Measurements from ENCODE around the gene CAPZB. TPM values are rescaled to one million over a fixed set of nuclear protein-coding genes. Genes with fewer than 3 reads are reported as not detected.

CAPZB gene
- polyA plus RNA-seq, 1 of the 3 experiments (the other 2 are of a cell fraction), result 122 TPM

- no peak for TF ChIP-seq TCF12 (IDR thresholded peaks at IDR 0.05)
Observed at GRCh38 chr1:19358710-19359109, 126.6 kb downstream of the CAPZB start (continued).

- peaks cover 34% of the 10 kb centered on the region; the same call in 1 of the 2 replicates for H3K79me2 ChIP-seq (ENCODE audit: insufficient read depth)
- peaks cover 0 to 50% of the 10 kb centered on the region in 2 experiments; a peak in 1 of 4 replicates for H3K4me1 ChIP-seq (ENCODE audit: control insufficient read depth in 1 of 2, insufficient read depth in 2 of 2, low read depth in 1 of 2, low read length in 1 of 2)
- H4K20me1 ChIP-seq (ENCODE audit: insufficient read depth), result peaks cover 47% of the 10 kb centered on the region
- no peak for DNase-seq
- WGBS (ENCODE audit: low lambda C conversion rate), result 97% methylated on average over 9 of the region's 13 CpGs
- no peaks in the 10 kb centered on the region for H3K27me3 ChIP-seq (ENCODE audit: insufficient read depth)
- H3K27ac ChIP-seq (ENCODE audit: low read depth in 2 of 2, low read length in 1 of 2), result no peak overlapping the region; a peak in 1 of 4 replicates
- H3K9ac ChIP-seq, result no peak overlapping the region
- H3K4me2 ChIP-seq, result no peak overlapping the region
- no peaks in the 10 kb centered on the region for H3K9me2 ChIP-seq
- H3F3A ChIP-seq (replicated peaks; ENCODE audit: insufficient read depth), result no peaks in the 10 kb centered on the region
- H3K36me3 ChIP-seq (replicated peaks in 1 of 2; ENCODE audit: control insufficient read depth in 1 of 2, insufficient read depth in 2 of 2, low read length in 1 of 2), result peaks cover 25 to 43% of the 10 kb centered on the region in 2 experiments
- H2AFZ ChIP-seq (ENCODE audit: low read depth), result no peak overlapping the region
- POLR2A ChIA-PET, result no interaction called here
- no peaks in the 10 kb centered on the region for H3K9me3 ChIP-seq
- no peak overlapping the region for H3K4me3 ChIP-seq (ENCODE audit: low read depth in 2 of 2, low read length in 1 of 2)
- TF ChIP-seq, protein P1, sequence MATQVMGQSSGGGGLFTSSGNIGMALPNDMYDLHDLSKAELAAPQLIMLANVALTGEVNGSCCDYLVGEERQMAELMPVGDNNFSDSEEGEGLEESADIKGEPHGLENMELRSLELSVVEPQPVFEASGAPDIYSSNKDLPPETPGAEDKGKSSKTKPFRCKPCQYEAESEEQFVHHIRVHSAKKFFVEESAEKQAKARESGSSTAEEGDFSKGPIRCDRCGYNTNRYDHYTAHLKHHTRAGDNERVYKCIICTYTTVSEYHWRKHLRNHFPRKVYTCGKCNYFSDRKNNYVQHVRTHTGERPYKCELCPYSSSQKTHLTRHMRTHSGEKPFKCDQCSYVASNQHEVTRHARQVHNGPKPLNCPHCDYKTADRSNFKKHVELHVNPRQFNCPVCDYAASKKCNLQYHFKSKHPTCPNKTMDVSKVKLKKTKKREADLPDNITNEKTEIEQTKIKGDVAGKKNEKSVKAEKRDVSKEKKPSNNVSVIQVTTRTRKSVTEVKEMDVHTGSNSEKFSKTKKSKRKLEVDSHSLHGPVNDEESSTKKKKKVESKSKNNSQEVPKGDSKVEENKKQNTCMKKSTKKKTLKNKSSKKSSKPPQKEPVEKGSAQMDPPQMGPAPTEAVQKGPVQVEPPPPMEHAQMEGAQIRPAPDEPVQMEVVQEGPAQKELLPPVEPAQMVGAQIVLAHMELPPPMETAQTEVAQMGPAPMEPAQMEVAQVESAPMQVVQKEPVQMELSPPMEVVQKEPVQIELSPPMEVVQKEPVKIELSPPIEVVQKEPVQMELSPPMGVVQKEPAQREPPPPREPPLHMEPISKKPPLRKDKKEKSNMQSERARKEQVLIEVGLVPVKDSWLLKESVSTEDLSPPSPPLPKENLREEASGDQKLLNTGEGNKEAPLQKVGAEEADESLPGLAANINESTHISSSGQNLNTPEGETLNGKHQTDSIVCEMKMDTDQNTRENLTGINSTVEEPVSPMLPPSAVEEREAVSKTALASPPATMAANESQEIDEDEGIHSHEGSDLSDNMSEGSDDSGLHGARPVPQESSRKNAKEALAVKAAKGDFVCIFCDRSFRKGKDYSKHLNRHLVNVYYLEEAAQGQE (IDR thresholded peaks at IDR 0.05; ENCODE audit: low read depth, low read length), result no peak
- TF ChIP-seq TAF1 (IDR thresholded peaks at IDR 0.05; ENCODE audit: borderline replicate concordance, low read depth, low read length) (no peak), CHD2 (IDR thresholded peaks at IDR 0.05; ENCODE audit: low read length, partially characterized antibody) (no peak)
- CTCF ChIA-PET, result interaction anchor here (2.0 kb wide), 1 partner anchor 296 kb away, joined by 4 read pairs; no protein-coding TSS in a partner anchor
Observed at GRCh38 chr1:19357299-19357986, 127.9 kb downstream of the CAPZB start.

DNA sequence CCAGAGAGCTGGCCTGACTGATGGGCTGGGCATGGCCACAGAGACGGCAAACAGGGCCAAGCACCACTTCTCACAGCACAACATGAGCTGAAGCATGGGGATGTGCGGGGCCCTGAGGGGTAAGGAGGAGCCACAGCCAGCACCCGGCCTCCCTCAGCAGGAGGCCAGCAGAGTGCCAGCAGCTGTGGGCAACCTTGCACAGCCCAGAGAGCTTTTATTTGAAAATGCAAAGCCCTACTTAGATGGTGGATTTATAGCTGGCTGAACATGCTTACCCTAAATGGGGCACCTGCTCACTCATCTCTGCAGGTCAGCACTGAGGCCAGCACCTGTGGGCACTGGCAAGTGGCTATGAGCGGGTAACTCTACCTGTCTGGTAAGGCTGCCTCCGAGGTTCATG, 129.1 kb downstream of the CAPZB start:
- no peak for TF ChIP-seq PBX3 (IDR thresholded peaks at IDR 0.05)
- H2AFZ ChIP-seq (ENCODE audit: low read depth), result no peak overlapping the region
- no peak for DNase-seq
- ChIA-PET CTCF (interaction anchor here (1.4 to 2.0 kb wide), 3 partner anchors 13 to 298 kb away, joined by 4 to 11 read pairs (median 8); no protein-coding TSS in a partner anchor), POLR2A (no interaction called here)
- peaks cover 36% of the 10 kb centered on the region for H4K20me1 ChIP-seq (ENCODE audit: insufficient read depth)
- H3K9me3 ChIP-seq, result no peaks in the 10 kb centered on the region
- peak overlapping the region in 1 of 2 experiments; percentile 73; a peak in 2 of 4 replicates for H3K27ac ChIP-seq (ENCODE audit: low read depth in 2 of 2, low read length in 1 of 2)
- H3K27me3 ChIP-seq (ENCODE audit: insufficient read depth), result no peaks in the 10 kb centered on the region
- H3K9me2 ChIP-seq, result no peaks in the 10 kb centered on the region
- no peak overlapping the region for H3K4me2 ChIP-seq
- H3K9ac ChIP-seq, result no peak overlapping the region
- WGBS (ENCODE audit: low lambda C conversion rate), result no CpG with 5 or more reads among the region's 5 CpGs
- H3K36me3 ChIP-seq (replicated peaks in 1 of 2; ENCODE audit: control insufficient read depth in 1 of 2, insufficient read depth in 2 of 2, low read length in 1 of 2), result peaks cover 25 to 54% of the 10 kb centered on the region in 2 experiments
- H3K79me2 ChIP-seq (ENCODE audit: insufficient read depth), result peaks cover 26% of the 10 kb centered on the region; the same call in 1 of the 2 replicates
- peaks cover 0 to 54% of the 10 kb centered on the region in 2 experiments; a peak in 1 of 4 replicates for H3K4me1 ChIP-seq (ENCODE audit: control insufficient read depth in 1 of 2, insufficient read depth in 2 of 2, low read depth in 1 of 2, low read length in 1 of 2)
- H3K4me3 ChIP-seq (ENCODE audit: low read depth in 2 of 2, low read length in 1 of 2), result no peak overlapping the region
- no peaks in the 10 kb centered on the region for H3F3A ChIP-seq (replicated peaks; ENCODE audit: insufficient read depth)

Data from SK-N-SH (cell line).